HCT116 (cell line): ENCODE measurements around the gene COPS9. TPM values are rescaled to one million over a fixed set of nuclear protein-coding genes. Genes with fewer than 3 reads are reported as not detected.

ENCODE experiments used
- ATAC-seq: fragments of 200-7000 bp; cut with Tn5 transposase; 2 replicates; pipeline ENCODE4 v1.9.1; 2020; ENCODE audit warnings: mild to moderate bottlenecking, moderate library complexity
- BruUV-seq: library from RNA; stranded (reverse); fragments of 400-500 nt; replicated peaks from 2 replicates; lab custom pipeline; 2021; lab: Mats Ljungman, UMichigan
- CTCF ChIA-PET: fragments of 300-600 bp; sonication (Branson Sonifier 250); formaldehyde crosslinking; loops from one replicate; lab custom pipeline; 2021; ENCODE audit warnings: antibody characterized with exemption; lab: Charles Lee
- POLR2A ChIA-PET: fragments of 300-600, 350-600 bp; sonication (Branson Sonifier 250); formaldehyde crosslinking; loops from one replicate; lab custom pipeline; 2021; ENCODE audit warnings: antibody characterized with exemption; lab: Charles Lee
- RAD21 ChIA-PET, 2 experiments: fragments of 300-600 bp; sonication (Branson Sonifier 250); formaldehyde crosslinking; loops; one replicate each; lab custom pipeline; 2023; ENCODE audit warnings: low total read pairs in 2 of 2; ENCODE audit not compliant: uncharacterized antibody in 2 of 2, unreplicated experiment in 2 of 2, low non-redundant PET in 1 of 2; lab: Charles Lee
- DNase-seq: peaks from one replicate; pipeline ENCODE4 v3.0.0-alpha.2; 2010; ENCODE audit warnings: low read depth, low spot score
- H2AFZ ChIP-seq: fragments of 200-600 bp; shearing (Covaris generic), sonication (generic); 2 replicates; pipeline ENCODE4 v1.6.1; 2017; ENCODE audit warnings: low read depth, mixed run types, mixed read lengths, antibody characterized with exemption, low read length; ENCODE audit not compliant: poor library complexity, severe bottlenecking
- H3K27ac ChIP-seq: 2 replicates; pipeline ENCODE4 v1.5.1; 2012; ENCODE audit warnings: low read depth, low read length
- H3K27me3 ChIP-seq: fragments of 200-600 bp; sonication (generic); 2 replicates; pipeline ENCODE4 v1.6.1; 2016; ENCODE audit warnings: mixed run types, low read length, mixed read lengths; ENCODE audit not compliant: insufficient read depth
- H3K36me3 ChIP-seq, 2 experiments: fragments of 200-500 bp in 1 of 2; fragments of 200-600 bp in 1 of 2; sonication (Bioruptor generic) in 1 of 2; sonication (generic) in 1 of 2; 2 replicates each; pipeline versions ENCODE4 v1.5.1 to v1.6.1; 2014 to 2016; ENCODE audit warnings: low read length in 2 of 2, inconsistent platforms in 1 of 2, mixed read lengths in 1 of 2, mixed run types in 1 of 2; ENCODE audit not compliant: insufficient read depth in 2 of 2, control insufficient read depth in 1 of 2
- H3K4me1 ChIP-seq, 2 experiments: fragments of 200-600 bp in 1 of 2; sonication (generic) in 1 of 2; 2 replicates each; pipeline versions ENCODE4 v1.5.1 to v1.6.1; 2012 to 2017; ENCODE audit warnings: low read length in 2 of 2, inconsistent platforms in 1 of 2, mild to moderate bottlenecking in 1 of 2, mixed read lengths in 1 of 2, mixed run types in 1 of 2, moderate library complexity in 1 of 2; ENCODE audit not compliant: insufficient read depth in 2 of 2, control insufficient read depth in 1 of 2
- H3K4me2 ChIP-seq: fragments of 200-600 bp; sonication (generic); 2 replicates; pipeline ENCODE4 v1.6.1; 2017; ENCODE audit warnings: mixed run types, low read length, mixed read lengths
- H3K4me3 ChIP-seq, 2 experiments: fragments of 200-600 bp in 1 of 2; sonication (generic) in 1 of 2; replicated peaks in 1 of 2; 2 replicates each; pipeline ENCODE4 v1.5.1; 2011 to 2016; ENCODE audit warnings: low read length in 2 of 2, control low read depth in 1 of 2, low read depth in 1 of 2, mild to moderate bottlenecking in 1 of 2, mixed read lengths in 1 of 2, mixed run types in 1 of 2
- H3K79me2 ChIP-seq: fragments of 200-600 bp; sonication (generic); 2 replicates; pipeline ENCODE4 v1.6.1; 2017; ENCODE audit warnings: mild to moderate bottlenecking, mixed run types, low read length, moderate library complexity, mixed read lengths; ENCODE audit not compliant: insufficient read depth
- H3K9ac ChIP-seq: fragments of 200-600 bp; sonication (generic); 2 replicates; pipeline ENCODE4 v1.6.1; 2016; ENCODE audit warnings: low read length, mixed read lengths
- H3K9me2 ChIP-seq: fragments of 200-600 bp; sonication (generic), shearing (Covaris generic); 2 replicates; pipeline ENCODE4 v1.6.1; 2017; ENCODE audit warnings: mixed run types, mild to moderate bottlenecking, moderate library complexity; ENCODE audit not compliant: insufficient read depth
- H3K9me3 ChIP-seq, 2 experiments: fragments of 200-500 bp in 1 of 2; fragments of 200-600 bp in 1 of 2; sonication (Bioruptor generic) in 1 of 2; sonication (generic) in 1 of 2; 2 replicates each; pipeline ENCODE4 v1.6.1; 2014 to 2017; ENCODE audit warnings: low read length in 2 of 2, mixed read lengths in 2 of 2, inconsistent platforms in 1 of 2, low read depth in 1 of 2, mild to moderate bottlenecking in 1 of 2, mixed run types in 1 of 2, moderate library complexity in 1 of 2; ENCODE audit not compliant: control insufficient read depth in 1 of 2, insufficient read depth in 1 of 2
- H4K20me1 ChIP-seq: fragments of 200-600 bp; sonication (generic), shearing (Covaris generic); 2 replicates; pipeline ENCODE4 v1.6.1; 2017; ENCODE audit warnings: mixed run types, mild to moderate bottlenecking, moderate library complexity; ENCODE audit not compliant: insufficient read depth
- CEBPB ChIP-seq: IDR thresholded peaks from 2 replicates; pipeline ENCODE4 v1.6.1; 2012; ENCODE audit warnings: low read depth
- ELF1 ChIP-seq: IDR thresholded peaks from 2 replicates; pipeline ENCODE4 v1.6.1; 2012; ENCODE audit warnings: low read depth, borderline replicate concordance
- EZH2 ChIP-seq: fragments of 200-600 bp; sonication (generic); IDR thresholded peaks from 2 replicates; pipeline ENCODE4 v1.6.1; 2017; ENCODE audit warnings: antibody characterized with exemption, mixed run types
- EZH2phosphoT487 ChIP-seq: fragments of 200-600 bp; IDR thresholded peaks from 2 replicates; pipeline ENCODE4 v1.6.1; 2018; ENCODE audit warnings: antibody characterized with exemption, borderline replicate concordance
- FOSL1 ChIP-seq: IDR thresholded peaks from 2 replicates; pipeline ENCODE4 v1.6.1; 2012; ENCODE audit warnings: low read depth
- POLR2AphosphoS5 ChIP-seq: IDR thresholded peaks from 2 replicates; pipeline ENCODE4 v1.6.1; 2011; ENCODE audit warnings: mild to moderate bottlenecking, low read depth, low read length, moderate library complexity
- SIN3A ChIP-seq: IDR thresholded peaks from 2 replicates; pipeline ENCODE4 v1.6.1; 2012; ENCODE audit warnings: low read depth
- SP1 ChIP-seq: IDR thresholded peaks from 2 replicates; pipeline ENCODE4 v1.6.1; 2012; ENCODE audit warnings: low read depth
- YY1 ChIP-seq: IDR thresholded peaks from 2 replicates; pipeline ENCODE4 v1.6.1; 2011; ENCODE audit warnings: low read length, low read depth, moderate library complexity, mild to moderate bottlenecking; ENCODE audit not compliant: insufficient replicate concordance; ENCODE audit errors: extremely low read depth
- ZFX ChIP-seq: fragments of 450-650 bp; IDR thresholded peaks from 2 replicates; pipeline ENCODE4 v1.6.1; 2017
- ZNF274 ChIP-seq: fragments of 200-500 bp; sonication (Bioruptor generic); IDR thresholded peaks from 2 replicates; pipeline ENCODE4 v1.6.1; 2014; ENCODE audit warnings: mild to moderate bottlenecking, low read depth, low read length, inconsistent platforms
- intact Hi-C: fragments of 100-400 bp; cut with micrococcal nuclease; formaldehyde crosslinking; loops from 2 replicates; pipeline ENCODE4 v1.10.0; 2022
- total RNA-seq: library from RNA; stranded (reverse); gene quantifications from one replicate; pipeline ENCODE4 v1.2.1, GENCODE V29; 2021; ENCODE audit not compliant: unreplicated experiment
- TF ChIP-seq, protein P1 (sequence below): IDR thresholded peaks from 2 replicates; pipeline ENCODE4 v1.6.1; 2012; ENCODE audit warnings: low read depth

Gene COPS9
- total RNA-seq, 1 experiment from 2014 or later, result 111 TPM

- peak; percentile 83 for TF ChIP-seq POLR2AphosphoS5
- TF ChIP-seq CEBPB, result no peak
- no peak for TF ChIP-seq EZH2
- peak; percentile 81 for TF ChIP-seq SIN3A
- no peak for TF ChIP-seq FOSL1
These were observed at the start of gene COPS9 (continued) for GRCh38 chr2:240136013-240136670.

- peaks cover 0 to 6% of the 10 kb centered on the region in 2 experiments; a peak in 2 of 4 replicates for H3K9me3 ChIP-seq
- no peak overlapping the region for H3K4me3 ChIP-seq
- POLR2A ChIA-PET, result no interaction called here
- no peak for TF ChIP-seq SP1
- no peak for TF ChIP-seq SIN3A
- TF ChIP-seq FOSL1, result no peak
- no peak for TF ChIP-seq EZH2phosphoT487
- no peak for TF ChIP-seq ZNF274
- no peak for TF ChIP-seq YY1
- TF ChIP-seq ELF1, result no peak
- TF ChIP-seq, protein P1, sequence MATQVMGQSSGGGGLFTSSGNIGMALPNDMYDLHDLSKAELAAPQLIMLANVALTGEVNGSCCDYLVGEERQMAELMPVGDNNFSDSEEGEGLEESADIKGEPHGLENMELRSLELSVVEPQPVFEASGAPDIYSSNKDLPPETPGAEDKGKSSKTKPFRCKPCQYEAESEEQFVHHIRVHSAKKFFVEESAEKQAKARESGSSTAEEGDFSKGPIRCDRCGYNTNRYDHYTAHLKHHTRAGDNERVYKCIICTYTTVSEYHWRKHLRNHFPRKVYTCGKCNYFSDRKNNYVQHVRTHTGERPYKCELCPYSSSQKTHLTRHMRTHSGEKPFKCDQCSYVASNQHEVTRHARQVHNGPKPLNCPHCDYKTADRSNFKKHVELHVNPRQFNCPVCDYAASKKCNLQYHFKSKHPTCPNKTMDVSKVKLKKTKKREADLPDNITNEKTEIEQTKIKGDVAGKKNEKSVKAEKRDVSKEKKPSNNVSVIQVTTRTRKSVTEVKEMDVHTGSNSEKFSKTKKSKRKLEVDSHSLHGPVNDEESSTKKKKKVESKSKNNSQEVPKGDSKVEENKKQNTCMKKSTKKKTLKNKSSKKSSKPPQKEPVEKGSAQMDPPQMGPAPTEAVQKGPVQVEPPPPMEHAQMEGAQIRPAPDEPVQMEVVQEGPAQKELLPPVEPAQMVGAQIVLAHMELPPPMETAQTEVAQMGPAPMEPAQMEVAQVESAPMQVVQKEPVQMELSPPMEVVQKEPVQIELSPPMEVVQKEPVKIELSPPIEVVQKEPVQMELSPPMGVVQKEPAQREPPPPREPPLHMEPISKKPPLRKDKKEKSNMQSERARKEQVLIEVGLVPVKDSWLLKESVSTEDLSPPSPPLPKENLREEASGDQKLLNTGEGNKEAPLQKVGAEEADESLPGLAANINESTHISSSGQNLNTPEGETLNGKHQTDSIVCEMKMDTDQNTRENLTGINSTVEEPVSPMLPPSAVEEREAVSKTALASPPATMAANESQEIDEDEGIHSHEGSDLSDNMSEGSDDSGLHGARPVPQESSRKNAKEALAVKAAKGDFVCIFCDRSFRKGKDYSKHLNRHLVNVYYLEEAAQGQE, result no peak
- no peak for TF ChIP-seq ZFX
- RAD21 ChIA-PET, result no interaction called here
- no peaks in the 10 kb centered on the region for H4K20me1 ChIP-seq
- H3K4me2 ChIP-seq, result no peak overlapping the region
- H3K4me1 ChIP-seq, result no peaks in the 10 kb centered on the region
- CTCF ChIA-PET, result no interaction called here
- BruUV-seq, result no TSS peak
- no peak overlapping the region for H3K27ac ChIP-seq
- ATAC-seq (no peak), DNase-seq (no peak)
- H3K9me2 ChIP-seq, result no peaks in the 10 kb centered on the region
- no peaks in the 10 kb centered on the region for H3K36me3 ChIP-seq
- H2AFZ ChIP-seq, result no peak overlapping the region
- H3K9ac ChIP-seq, result no peak overlapping the region
- H3K79me2 ChIP-seq, result no peaks in the 10 kb centered on the region
- peaks cover 5% of the 10 kb centered on the region; the same call in 1 of the 2 replicates for H3K27me3 ChIP-seq
- intact Hi-C loops, result no loop called here
These were observed 48.6 kb upstream of the COPS9 start for GRCh38 chr2:240184656-240185055.
